Fibroblast of lung (primary cell): ENCODE measurements around the gene CCDC150. TPM values are rescaled to one million over a fixed set of nuclear protein-coding genes. Genes with fewer than 3 reads are reported as not detected.

Experiments
- DNase-seq, 2 donors: peaks; one replicate each; pipeline versions ENCODE4 v3.0.0 to v3.0.0-alpha.2; 2010; ENCODE audit warnings: low read depth in 2 of 2
- H2AFZ ChIP-seq: 2 replicates; pipeline ENCODE4 v1.5.1; 2012; ENCODE audit warnings: low read length, control low read depth, inconsistent platforms
- H3K27ac ChIP-seq: 2 replicates; pipeline ENCODE4 v1.5.1; 2011; ENCODE audit warnings: low read length, control low read depth; ENCODE audit not compliant: insufficient read depth
- H3K27me3 ChIP-seq: 2 replicates; pipeline ENCODE4 v1.5.1; 2011; ENCODE audit warnings: mild to moderate bottlenecking, low read length; ENCODE audit not compliant: control insufficient read depth, insufficient read depth
- H3K36me3 ChIP-seq: 2 replicates; pipeline ENCODE4 v1.5.1; 2011; ENCODE audit warnings: low read length; ENCODE audit not compliant: control insufficient read depth, insufficient read depth
- H3K4me1 ChIP-seq: 2 replicates; pipeline ENCODE4 v1.5.1; 2011; ENCODE audit warnings: low read length; ENCODE audit not compliant: control insufficient read depth, insufficient read depth; ENCODE audit errors: extremely low read depth
- H3K4me2 ChIP-seq: 2 replicates; pipeline ENCODE4 v1.5.1; 2011; ENCODE audit warnings: low read length, control low read depth; ENCODE audit not compliant: insufficient read depth; ENCODE audit errors: extremely low read depth
- H3K4me3 ChIP-seq, 4 experiments: fragments of 200-600 bp in 1 of 4; sonication (generic) in 1 of 4; replicated peaks in 1 of 4; 2 replicates each; pipeline ENCODE4 v1.5.1; 2011 to 2016; ENCODE audit warnings: low read length in 4 of 4, low read depth in 3 of 4, mild to moderate bottlenecking in 3 of 4, control low read depth in 2 of 4, inconsistent platforms in 1 of 4, mixed read lengths in 1 of 4; ENCODE audit not compliant: insufficient read depth in 1 of 4; ENCODE audit errors: control extremely low read depth in 1 of 4
- H3K79me2 ChIP-seq: 2 replicates; pipeline ENCODE4 v1.5.1; 2012; ENCODE audit warnings: mild to moderate bottlenecking, low read length, inconsistent platforms; ENCODE audit not compliant: control insufficient read depth, insufficient read depth
- H3K9ac ChIP-seq: 2 replicates; pipeline ENCODE4 v1.5.1; 2011; ENCODE audit warnings: mild to moderate bottlenecking, low read length, control low read depth; ENCODE audit not compliant: insufficient read depth
- H3K9me3 ChIP-seq: 2 replicates; pipeline ENCODE4 v1.5.1; 2012; ENCODE audit warnings: low read depth, low read length; ENCODE audit not compliant: control insufficient read depth, insufficient read depth
- H4K20me1 ChIP-seq: 2 replicates; pipeline ENCODE4 v1.5.1; 2011; ENCODE audit warnings: low read length; ENCODE audit not compliant: control insufficient read depth, insufficient read depth; ENCODE audit errors: extremely low read depth
- CTCF ChIP-seq, 2 donors: IDR thresholded peaks in 1 of 2; conservative IDR thresholded peaks in 1 of 2; 1 replicate in 1 of 2; 2 replicates in 1 of 2; pipeline ENCODE4 v1.5.1; 2011 to 2012; ENCODE audit warnings: low read length in 2 of 2, control low read depth in 1 of 2, inconsistent platforms in 1 of 2, low read depth in 1 of 2, mild to moderate bottlenecking in 1 of 2
- EZH2 ChIP-seq: IDR thresholded peaks from 2 replicates; pipeline ENCODE4 v1.5.1; 2012; ENCODE audit warnings: low read length, control low read depth, mild to moderate bottlenecking; ENCODE audit errors: missing control alignments
- polyA plus RNA-seq, 2 donors: library from polyadenylated mRNA; depleted of rRNA in 1 of 2; stranded (reverse) in 1 of 2; unstranded in 1 of 2; fragments of >200 nt; gene quantifications; 2 replicates each; pipeline ENCODE4 v1.2.1, GENCODE V29; 2011 to 2012; ENCODE audit warnings: missing spikeins in 1 of 2
- total RNA-seq: library from RNA; depleted of rRNA; stranded (reverse); fragments of >200 nt; gene quantifications from 2 replicates; pipeline ENCODE4 v1.2.1, GENCODE V29; 2014

CCDC150 gene
- total and polyA plus RNA-seq, 2 donors (not counting 1 experiment from before 2014, with no cell fraction given): 1.5 to 5.1 TPM

- Histone ChIP-seq H3K4me2 (no peak overlapping the region), H2AFZ (no peak overlapping the region), H3K79me2 (no peaks in the 10 kb centered on the region), H4K20me1 (no peaks in the 10 kb centered on the region), H3K4me1 (peaks cover 3% of the 10 kb centered on the region), H3K36me3 (no peaks in the 10 kb centered on the region), H3K27me3 (no peaks in the 10 kb centered on the region), H3K4me3 (no peak overlapping the region), H3K9ac (no peak overlapping the region), H3K9me3 (no peaks in the 10 kb centered on the region), H3K27ac (no peak overlapping the region)
- DNase-seq: no peak
- no peak for TF ChIP-seq EZH2
- TF ChIP-seq CTCF (conservative IDR thresholded peaks at IDR 0.05 in 1 of 2, IDR thresholded peaks at IDR 0.05 in 1 of 2; ENCODE audit: low read depth in 1 of 2, low read length in 2 of 2): no peak
Observed at GRCh38 chr2:196723571-196723970, 84.1 kb downstream of the CCDC150 start.

- TF ChIP-seq EZH2 (no peak), CTCF (conservative IDR thresholded peaks at IDR 0.05 in 1 of 2, IDR thresholded peaks at IDR 0.05 in 1 of 2; ENCODE audit: low read depth in 1 of 2, low read length in 2 of 2) (no peak)
Observed at GRCh38 chr2:196725218-196725617, 85.7 kb downstream of the CCDC150 start.

GRCh38 chr2:196725882-196726281 is 86.4 kb downstream of the CCDC150 start:
- no peak for TF ChIP-seq CTCF (conservative IDR thresholded peaks at IDR 0.05 in 1 of 2, IDR thresholded peaks at IDR 0.05 in 1 of 2; ENCODE audit: low read depth in 1 of 2, low read length in 2 of 2)
- no peak for TF ChIP-seq EZH2
- no peak overlapping the region for H3K4me2 ChIP-seq
- DNase-seq: no peak
- H3K27ac ChIP-seq: no peak overlapping the region
- no peaks in the 10 kb centered on the region for H3K9me3 ChIP-seq
- no peak overlapping the region for H2AFZ ChIP-seq
- no peaks in the 10 kb centered on the region for H3K36me3 ChIP-seq
- no peak overlapping the region for H3K4me3 ChIP-seq
- H3K4me1 ChIP-seq: no peaks in the 10 kb centered on the region
- H3K27me3 ChIP-seq: no peaks in the 10 kb centered on the region
- H4K20me1 ChIP-seq: no peaks in the 10 kb centered on the region
- no peaks in the 10 kb centered on the region for H3K79me2 ChIP-seq
- no peak overlapping the region for H3K9ac ChIP-seq

More at GRCh38 chr2:196725218-196725617, 85.7 kb downstream of the CCDC150 start:
- Histone ChIP-seq H3K27me3 (no peaks in the 10 kb centered on the region), H3K27ac (no peak overlapping the region), H3K4me3 (no peak overlapping the region), H3K9ac (no peak overlapping the region), H3K36me3 (no peaks in the 10 kb centered on the region), H3K4me1 (no peaks in the 10 kb centered on the region), H3K9me3 (no peaks in the 10 kb centered on the region), H3K79me2 (no peaks in the 10 kb centered on the region), H4K20me1 (no peaks in the 10 kb centered on the region), H3K4me2 (no peak overlapping the region), H2AFZ (no peak overlapping the region)
- DNase-seq: peak in 1 of 2 donors; percentile 60
